H54 (cell line): ENCODE data around the gene POLDIP2.
A peak's percentile ranks its signal among the peaks of the same experiment; 100 is the strongest.

ENCODE experiments used
- DNase-seq: peaks from one replicate; pipeline ENCODE4 v3.0.0; 2011; ENCODE audit warnings: low spot score, mixed read lengths; ENCODE audit not compliant: insufficient read length
- FAIRE-seq: peaks from 3 replicates; lab custom pipeline; 2011; peaks lifted over from hg19 to GRCh38; lab: Jason Lieb, UNC
- POLR2A ChIP-seq: IDR thresholded peaks from 2 replicates; pipeline ENCODE4 v1.6.1; 2011; ENCODE audit warnings: low read depth, mild to moderate bottlenecking, low read length

POLDIP2 gene

GRCh38 chr17:28365487-28365886, 8.2 kb upstream of the POLDIP2 start:
- FAIRE-seq (no peak), DNase-seq (no peak)
- TF ChIP-seq POLR2A, result no peak

GRCh38 chr17:28364665-28365363, 7.5 kb upstream of the POLDIP2 start, which contains the start of gene SEBOX:
Gene SEBOX (minus strand): TSS chr17:28365199. CDS start chr17:28365151, 48 bp downstream.
- no peak for TF ChIP-seq POLR2A
- DNase-seq (no peak), FAIRE-seq (no peak)

- no peak for DNase-seq
- TF ChIP-seq POLR2A, result no peak
- no peak for FAIRE-seq
Observed at GRCh38 chr17:28363776-28364650, 6.7 kb upstream of the POLDIP2 start.

GRCh38 chr17:28363186-28363585, 5.9 kb upstream of the POLDIP2 start:
- no peak for TF ChIP-seq POLR2A
- no peak for DNase-seq
- no peak for FAIRE-seq

- TF ChIP-seq POLR2A, result no peak
- DNase-seq (no peak), FAIRE-seq (no peak)
Observed at GRCh38 chr17:28357901-28358197, 522 bp upstream of the POLDIP2 start.

- no peak for FAIRE-seq
- no peak for DNase-seq
Observed at GRCh38 chr17:28350271-28350670, 7.1 kb downstream of the POLDIP2 start.

GRCh38 chr17:28348979-28349378, 8.3 kb downstream of the POLDIP2 start:
- TF ChIP-seq POLR2A, result no peak
- FAIRE-seq (no peak), DNase-seq (no peak)

More at GRCh38 chr17:28350271-28350670, 7.1 kb downstream of the POLDIP2 start:
- no peak for TF ChIP-seq POLR2A

- TF ChIP-seq POLR2A, result no peak
- DNase-seq (peak; percentile 71), FAIRE-seq (peak; percentile 53)
Observed at GRCh38 chr17:28347261-28347891, 10.0 kb downstream of the POLDIP2 start.

- no peak for FAIRE-seq
- no peak for DNase-seq
- TF ChIP-seq POLR2A, result no peak
Observed at GRCh38 chr17:28346746-28347246, 10.5 kb downstream of the POLDIP2 start.

- DNase-seq, result no peak
- no peak for FAIRE-seq
- no peak for TF ChIP-seq POLR2A
Observed at GRCh38 chr17:28346199-28346580, 11.1 kb downstream of the POLDIP2 start.

- FAIRE-seq (no peak), DNase-seq (no peak)
- TF ChIP-seq POLR2A, result no peak
Observed at GRCh38 chr17:28345419-28346198, 11.7 kb downstream of the POLDIP2 start.

- no peak for DNase-seq
- no peak for TF ChIP-seq POLR2A
- FAIRE-seq, result no peak
Observed at GRCh38 chr17:28344435-28344901, 12.9 kb downstream of the POLDIP2 start.

- FAIRE-seq (no peak), DNase-seq (no peak)
- TF ChIP-seq POLR2A, result no peak
Observed at GRCh38 chr17:28344011-28344410, 13.3 kb downstream of the POLDIP2 start.
